ENCODE data around the gene USP48.

Gene USP48

DNA sequence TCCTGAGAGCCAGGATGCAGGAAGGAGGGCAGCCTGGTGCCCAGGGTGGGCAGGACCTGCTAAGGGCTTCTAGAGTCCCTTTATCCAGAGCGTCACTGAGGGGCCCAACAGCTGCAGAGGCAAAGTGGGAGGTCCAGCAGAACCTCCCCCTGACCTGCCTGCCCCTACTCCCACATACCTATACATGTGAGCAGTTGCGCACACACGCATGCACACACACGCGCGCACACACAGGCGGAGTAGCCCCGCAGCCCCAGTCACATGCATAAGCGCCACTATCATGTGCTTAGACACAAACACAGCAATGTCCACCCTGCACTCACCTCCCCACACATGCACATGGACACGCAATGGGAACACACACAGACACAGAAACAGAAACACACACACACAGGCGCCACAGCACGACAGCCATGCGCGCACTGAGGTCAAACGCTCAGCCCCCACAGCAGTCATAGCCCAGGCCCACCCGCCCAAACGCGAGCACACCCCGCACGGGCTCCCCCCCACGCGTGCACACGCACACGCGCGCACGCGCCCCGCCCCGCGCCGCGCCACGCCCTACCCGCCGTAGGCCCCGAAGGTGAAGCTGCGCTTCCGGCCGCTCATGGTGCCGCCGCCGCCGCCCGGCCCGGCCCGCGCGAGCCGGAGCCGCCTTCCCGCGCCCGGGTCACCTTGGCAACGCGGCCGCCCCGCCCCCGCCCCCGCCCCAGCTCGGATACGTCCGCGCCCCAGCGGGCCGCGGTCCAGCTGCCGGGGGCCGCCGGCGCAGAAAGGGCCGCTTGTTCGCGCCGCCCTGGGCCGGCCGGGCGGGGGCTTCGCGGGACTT is 131.5 kb downstream of the USP48 start:
- no peak overlapping the region for H3K9ac ChIP-seq (ENCODE audit: low read length)
- no peaks in the 10 kb centered on the region for H3K79me1 ChIP-seq (replicated peaks; ENCODE audit: low read length, poor library complexity, severe bottlenecking)
- no peak overlapping the region for H4K8ac ChIP-seq (ENCODE audit: low read length)
- H3K18ac ChIP-seq (ENCODE audit: low read depth in 1 of 2, low read length in 2 of 2): no peak overlapping the region
- peak overlapping the region; percentile 38 for H3K4me2 ChIP-seq (ENCODE audit: low read length, poor library complexity, severe bottlenecking)
- H3K36me3 ChIP-seq (ENCODE audit: control insufficient read depth in 1 of 2, insufficient read depth in 2 of 2, low read depth in 1 of 2, low read length in 2 of 2): no peaks in the 10 kb centered on the region
- DNase-seq: no peak
- no peak overlapping the region for H3K27ac ChIP-seq (ENCODE audit: low read length, poor library complexity, severe bottlenecking)
- H3K27me3 ChIP-seq (ENCODE audit: control insufficient read depth in 1 of 2, insufficient read depth in 1 of 2, low read length in 2 of 2): peaks cover 68% of the 10 kb centered on the region in 2 experiments
- peaks cover 11% of the 10 kb centered on the region for H3K4me1 ChIP-seq (ENCODE audit: control insufficient read depth, insufficient read depth, low read depth, low read length)
- H2BK15ac ChIP-seq (ENCODE audit: low read depth, poor library complexity, severe bottlenecking): no peak overlapping the region
- H2BK12ac ChIP-seq (ENCODE audit: low read length in 2 of 2): no peak overlapping the region
- H2BK120ac ChIP-seq (ENCODE audit: low read depth, low read length): no peak overlapping the region
- no peaks in the 10 kb centered on the region for H3K9me3 ChIP-seq (ENCODE audit: control insufficient read depth, low read length)
- H4K91ac ChIP-seq (ENCODE audit: low read length): no peak overlapping the region
- H3K14ac ChIP-seq (ENCODE audit: low read length in 2 of 2): peak overlapping the region in 1 of 2 experiments; percentile 89
- H3K23ac ChIP-seq (ENCODE audit: low read length in 2 of 2): peak overlapping the region in 1 of 2 experiments; percentile 98
- H3K4ac ChIP-seq (ENCODE audit: low read depth in 1 of 2, low read length in 2 of 2): no peak overlapping the region
- H2AK5ac ChIP-seq (ENCODE audit: low read length, severe bottlenecking): no peak overlapping the region
- H3K4me3 ChIP-seq (ENCODE audit: insufficient read depth in 1 of 2, low read depth in 1 of 2, low read length in 2 of 2): peak overlapping the region; percentile 43 to 77
- no peak overlapping the region for H2BK5ac ChIP-seq (ENCODE audit: low read depth, low read length, poor library complexity, severe bottlenecking)
- WGBS: 37% methylated on average over 22 of the region's 80 CpGs
- no peak overlapping the region for H2AFZ ChIP-seq (ENCODE audit: low read depth, low read length)

DNA sequence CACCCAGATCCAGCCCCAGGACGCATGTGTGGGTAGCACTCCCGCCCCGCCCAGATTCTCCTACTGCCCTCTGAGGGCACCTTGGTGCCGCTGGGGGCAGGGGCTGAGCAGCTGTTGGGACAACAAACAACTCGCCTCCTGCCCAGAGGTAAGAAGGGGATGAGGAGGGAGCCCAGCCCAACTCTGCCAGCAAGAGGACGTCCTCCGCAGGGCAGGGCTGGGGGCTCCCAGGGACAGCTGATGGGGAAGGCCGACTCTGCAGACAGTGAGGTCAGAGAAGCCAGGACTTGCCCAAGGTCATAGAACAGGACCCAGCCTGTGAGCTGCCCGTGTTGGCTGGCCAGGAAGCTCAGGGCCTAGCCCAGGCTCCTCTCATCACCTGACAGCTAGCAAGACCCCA is 132.5 kb downstream of the USP48 start:
- Histone ChIP-seq H3K18ac (ENCODE audit: low read depth in 1 of 2, low read length in 2 of 2) (no peak overlapping the region), H3K4me2 (ENCODE audit: low read length, poor library complexity, severe bottlenecking) (no peak overlapping the region), H2AFZ (ENCODE audit: low read depth, low read length) (no peak overlapping the region), H3K27me3 (ENCODE audit: control insufficient read depth in 1 of 2, insufficient read depth in 1 of 2, low read length in 2 of 2) (peaks cover 64 to 75% of the 10 kb centered on the region in 2 experiments), H2BK120ac (ENCODE audit: low read depth, low read length) (no peak overlapping the region), H4K91ac (ENCODE audit: low read length) (no peak overlapping the region), H3K14ac (ENCODE audit: low read length in 2 of 2) (no peak overlapping the region), H3K4ac (ENCODE audit: low read depth in 1 of 2, low read length in 2 of 2) (no peak overlapping the region), H2BK5ac (ENCODE audit: low read depth, low read length, poor library complexity, severe bottlenecking) (no peak overlapping the region), H3K4me3 (ENCODE audit: insufficient read depth in 1 of 2, low read depth in 1 of 2, low read length in 2 of 2) (no peak overlapping the region), H3K23ac (ENCODE audit: low read length in 2 of 2) (no peak overlapping the region), H2BK12ac (ENCODE audit: low read length in 2 of 2) (no peak overlapping the region), H2AK5ac (ENCODE audit: low read length, severe bottlenecking) (no peak overlapping the region), H4K8ac (ENCODE audit: low read length) (no peak overlapping the region), H2BK15ac (ENCODE audit: low read depth, poor library complexity, severe bottlenecking) (no peak overlapping the region), H3K27ac (ENCODE audit: low read length, poor library complexity, severe bottlenecking) (no peak overlapping the region), H3K79me1 (replicated peaks; ENCODE audit: low read length, poor library complexity, severe bottlenecking) (no peaks in the 10 kb centered on the region), H3K4me1 (ENCODE audit: control insufficient read depth, insufficient read depth, low read depth, low read length) (peaks cover 11% of the 10 kb centered on the region), H3K36me3 (ENCODE audit: control insufficient read depth in 1 of 2, insufficient read depth in 2 of 2, low read depth in 1 of 2, low read length in 2 of 2) (no peaks in the 10 kb centered on the region), H3K9ac (ENCODE audit: low read length) (no peak overlapping the region), H3K9me3 (ENCODE audit: control insufficient read depth, low read length) (no peaks in the 10 kb centered on the region)
- WGBS: 88% methylated on average over 9 of the region's 9 CpGs
- DNase-seq: no peak

DNA sequence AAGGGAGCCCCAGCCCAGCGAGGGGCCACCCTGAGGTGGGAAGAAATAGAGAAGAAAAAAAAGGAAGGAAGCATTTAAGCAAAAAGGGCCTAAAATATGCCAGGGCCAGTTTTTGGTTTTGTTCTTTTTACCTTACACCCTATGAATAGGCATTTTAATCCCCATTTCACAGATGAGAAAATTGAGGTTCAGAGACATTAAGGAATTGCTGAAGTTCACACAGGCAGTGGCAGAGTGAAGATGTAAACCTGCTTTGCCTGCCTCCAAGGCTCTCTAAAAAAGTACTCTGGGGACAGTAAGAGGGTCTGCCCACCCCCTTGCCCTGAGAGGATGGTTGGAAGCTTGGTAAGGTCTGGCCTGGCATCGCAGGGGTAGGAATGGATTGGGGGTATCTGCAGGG is 133.6 kb downstream of the USP48 start:
- Histone ChIP-seq H3K23ac (ENCODE audit: low read length in 2 of 2) (no peak overlapping the region), H3K14ac (ENCODE audit: low read length in 2 of 2) (no peak overlapping the region), H3K4ac (ENCODE audit: low read depth in 1 of 2, low read length in 2 of 2) (no peak overlapping the region), H2BK120ac (ENCODE audit: low read depth, low read length) (no peak overlapping the region), H3K4me1 (ENCODE audit: control insufficient read depth, insufficient read depth, low read depth, low read length) (peaks cover 11% of the 10 kb centered on the region), H3K4me2 (ENCODE audit: low read length, poor library complexity, severe bottlenecking) (no peak overlapping the region), H3K27me3 (ENCODE audit: control insufficient read depth in 1 of 2, insufficient read depth in 1 of 2, low read length in 2 of 2) (peaks cover 59 to 74% of the 10 kb centered on the region in 2 experiments), H2BK15ac (ENCODE audit: low read depth, poor library complexity, severe bottlenecking) (no peak overlapping the region), H3K18ac (ENCODE audit: low read depth in 1 of 2, low read length in 2 of 2) (no peak overlapping the region), H2AFZ (ENCODE audit: low read depth, low read length) (no peak overlapping the region), H4K91ac (ENCODE audit: low read length) (no peak overlapping the region), H3K9me3 (ENCODE audit: control insufficient read depth, low read length) (no peaks in the 10 kb centered on the region), H3K36me3 (ENCODE audit: control insufficient read depth in 1 of 2, insufficient read depth in 2 of 2, low read depth in 1 of 2, low read length in 2 of 2) (no peaks in the 10 kb centered on the region), H2AK5ac (ENCODE audit: low read length, severe bottlenecking) (no peak overlapping the region), H3K9ac (ENCODE audit: low read length) (no peak overlapping the region), H4K8ac (ENCODE audit: low read length) (no peak overlapping the region), H3K79me1 (replicated peaks; ENCODE audit: low read length, poor library complexity, severe bottlenecking) (no peaks in the 10 kb centered on the region), H3K4me3 (ENCODE audit: insufficient read depth in 1 of 2, low read depth in 1 of 2, low read length in 2 of 2) (no peak overlapping the region), H3K27ac (ENCODE audit: low read length, poor library complexity, severe bottlenecking) (no peak overlapping the region), H2BK12ac (ENCODE audit: low read length in 2 of 2) (no peak overlapping the region), H2BK5ac (ENCODE audit: low read depth, low read length, poor library complexity, severe bottlenecking) (no peak overlapping the region)
- 25% methylated on average over 1 of the region's 2 CpGs for WGBS
- no peak for DNase-seq

DNA sequence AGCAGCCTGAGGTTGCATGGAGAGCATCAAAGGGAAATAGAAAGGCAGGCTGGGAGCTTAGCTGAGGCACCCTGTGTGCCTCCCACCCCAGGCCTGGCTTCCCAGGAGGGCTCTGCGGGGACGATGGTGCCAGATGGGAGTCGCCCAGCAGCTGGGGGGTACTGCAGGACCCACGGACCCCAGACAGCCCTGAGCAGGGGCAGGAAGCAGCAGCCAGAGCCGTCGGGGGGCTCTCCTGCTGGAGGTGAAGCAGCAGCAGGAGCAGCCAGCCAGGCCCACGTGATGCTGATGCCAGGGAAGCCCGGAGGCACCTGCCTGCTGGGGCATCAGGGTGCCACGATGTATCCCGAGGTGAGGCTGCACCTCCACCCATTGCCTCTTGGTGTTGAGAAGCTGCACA is 134.2 kb downstream of the USP48 start:
- H4K8ac ChIP-seq (ENCODE audit: low read length): no peak overlapping the region
- 82% methylated on average over 10 of the region's 10 CpGs for WGBS
- no peak overlapping the region for H3K4ac ChIP-seq (ENCODE audit: low read depth in 1 of 2, low read length in 2 of 2)

More for the DNA sequence above, 134.2 kb downstream of the USP48 start:
- no peak overlapping the region for H2BK15ac ChIP-seq (ENCODE audit: low read depth, poor library complexity, severe bottlenecking)
- H2BK120ac ChIP-seq (ENCODE audit: low read depth, low read length): no peak overlapping the region
- peaks cover 63 to 75% of the 10 kb centered on the region in 2 experiments for H3K27me3 ChIP-seq (ENCODE audit: control insufficient read depth in 1 of 2, insufficient read depth in 1 of 2, low read length in 2 of 2)
- no peak overlapping the region for H2AK5ac ChIP-seq (ENCODE audit: low read length, severe bottlenecking)
- peaks cover 11% of the 10 kb centered on the region for H3K4me1 ChIP-seq (ENCODE audit: control insufficient read depth, insufficient read depth, low read depth, low read length)
- H3K36me3 ChIP-seq (ENCODE audit: control insufficient read depth in 1 of 2, insufficient read depth in 2 of 2, low read depth in 1 of 2, low read length in 2 of 2): no peaks in the 10 kb centered on the region
- H3K18ac ChIP-seq (ENCODE audit: low read depth in 1 of 2, low read length in 2 of 2): no peak overlapping the region
- no peak overlapping the region for H2AFZ ChIP-seq (ENCODE audit: low read depth, low read length)
- no peak overlapping the region for H3K27ac ChIP-seq (ENCODE audit: low read length, poor library complexity, severe bottlenecking)
- no peak overlapping the region for H2BK5ac ChIP-seq (ENCODE audit: low read depth, low read length, poor library complexity, severe bottlenecking)
- H3K4me3 ChIP-seq (ENCODE audit: insufficient read depth in 1 of 2, low read depth in 1 of 2, low read length in 2 of 2): no peak overlapping the region
- DNase-seq: no peak
- no peak overlapping the region for H2BK12ac ChIP-seq (ENCODE audit: low read length in 2 of 2)
- no peak overlapping the region for H3K14ac ChIP-seq (ENCODE audit: low read length in 2 of 2)
- H3K23ac ChIP-seq (ENCODE audit: low read length in 2 of 2): no peak overlapping the region
- H3K4me2 ChIP-seq (ENCODE audit: low read length, poor library complexity, severe bottlenecking): no peak overlapping the region
- no peak overlapping the region for H4K91ac ChIP-seq (ENCODE audit: low read length)
- no peaks in the 10 kb centered on the region for H3K9me3 ChIP-seq (ENCODE audit: control insufficient read depth, low read length)
- no peaks in the 10 kb centered on the region for H3K79me1 ChIP-seq (replicated peaks; ENCODE audit: low read length, poor library complexity, severe bottlenecking)
- H3K9ac ChIP-seq (ENCODE audit: low read length): no peak overlapping the region
